NCI-H1092 (cell line): ENCODE results near the gene HSPG2.

Experiments
- DNase-seq: peaks from one replicate; lab custom pipeline; 2025; lab: John Stamatoyannopoulos, UW

HSPG2 gene

GRCh38 chr1:21861602-21862429 is 75.3 kb downstream of the HSPG2 start:
- no peak for DNase-seq

GRCh38 chr1:21860971-21861370 is 76.1 kb downstream of the HSPG2 start:
- no peak for DNase-seq

GRCh38 chr1:21859669-21860179 is 77.4 kb downstream of the HSPG2 start:
- no peak for DNase-seq

GRCh38 chr1:21857840-21858670 is 79.1 kb downstream of the HSPG2 start:
- DNase-seq: no peak

- no peak for DNase-seq
Measured at GRCh38 chr1:21857142-21857839, 79.8 kb downstream of the HSPG2 start.

- DNase-seq: no peak
Measured at GRCh38 chr1:21855257-21856096, 81.6 kb downstream of the HSPG2 start.

- no peak for DNase-seq
Measured at GRCh38 chr1:21854751-21855131, 82.4 kb downstream of the HSPG2 start.

- DNase-seq: no peak
Measured at GRCh38 chr1:21854090-21854750, 82.9 kb downstream of the HSPG2 start.

- no peak for DNase-seq
Measured at GRCh38 chr1:21853131-21853427, 84.0 kb downstream of the HSPG2 start.

- no peak for DNase-seq
Measured at GRCh38 chr1:21852282-21853130, 84.6 kb downstream of the HSPG2 start.

- no peak for DNase-seq
Measured at GRCh38 chr1:21851430-21852250, 85.5 kb downstream of the HSPG2 start.

- DNase-seq: no peak
Measured at GRCh38 chr1:21849909-21850576, 87.1 kb downstream of the HSPG2 start.

GRCh38 chr1:21848524-21849174 is 88.5 kb downstream of the HSPG2 start:
- DNase-seq: no peak

GRCh38 chr1:21847223-21848205 is 89.6 kb downstream of the HSPG2 start:
- no peak for DNase-seq

GRCh38 chr1:21845646-21846641 is 91.2 kb downstream of the HSPG2 start:
- no peak for DNase-seq

- DNase-seq: no peak
Measured at GRCh38 chr1:21843996-21844395, 93.1 kb downstream of the HSPG2 start.
